ENCODE results near the gene PAX2. TPM values are rescaled to one million over a fixed set of nuclear protein-coding genes. Genes with fewer than 3 reads are reported as not detected.

The PAX2 gene
- total and polyA plus RNA-seq, 2 of the 13 experiments (the other 11 are each of a cell fraction or from before 2014, with no cell fraction given), result not detected

DNA sequence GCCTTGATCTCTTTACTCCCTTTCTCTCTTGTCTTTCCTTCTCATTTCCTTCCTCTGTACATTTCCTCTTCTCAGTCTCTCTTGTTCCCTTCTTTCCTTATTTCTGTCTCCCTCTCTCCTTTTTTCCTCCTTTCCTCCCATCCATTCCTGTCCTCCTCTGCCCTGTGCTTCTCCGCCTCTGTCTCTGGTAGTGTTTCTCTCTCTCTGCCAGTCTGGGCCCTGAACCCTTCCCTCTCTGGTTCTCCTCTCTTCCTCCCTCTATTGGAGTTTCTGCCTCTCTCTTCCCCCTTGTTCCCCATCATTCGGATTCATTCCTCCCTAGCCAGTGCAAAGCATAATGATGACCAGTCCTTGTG, 13.2 kb upstream of the PAX2 start:
- ChIA-PET CTCF (ENCODE audit: low intra/inter-chr PET ratio, low total read pairs) (no interaction called here), POLR2A (no interaction called here)
- TF ChIP-seq SRF (IDR thresholded peaks at IDR 0.05; ENCODE audit: low read depth, low read length) (no peak), RXRB (CRISPR knock-in tag; IDR thresholded peaks at IDR 0.05; ENCODE audit: borderline replicate concordance) (no peak), SNAI1 (CRISPR knock-in tag; IDR thresholded peaks at IDR 0.05; ENCODE audit: borderline replicate concordance) (no peak), REXO4 (CRISPR knock-in tag; IDR thresholded peaks at IDR 0.05; ENCODE audit: borderline replicate concordance) (no peak), ZNF225 (CRISPR knock-in tag; IDR thresholded peaks at IDR 0.05) (no peak), ZNF530 (CRISPR knock-in tag; IDR thresholded peaks at IDR 0.05; ENCODE audit: low read depth) (no peak), ZSCAN22 (CRISPR knock-in tag; IDR thresholded peaks at IDR 0.05) (no peak), ZNF138 (CRISPR knock-in tag; IDR thresholded peaks at IDR 0.05; ENCODE audit: low read depth) (no peak), ZNF383 (CRISPR knock-in tag; IDR thresholded peaks at IDR 0.05; ENCODE audit: borderline replicate concordance) (no peak), ASH2L (IDR thresholded peaks at IDR 0.05; ENCODE audit: insufficient read length, low read depth, low read length) (no peak), HMG20B (CRISPR knock-in tag; conservative IDR thresholded peaks at IDR 0.05) (no peak), TCF7 (IDR thresholded peaks at IDR 0.05; ENCODE audit: low read depth) (no peak), FOXC1 (CRISPR knock-in tag; IDR thresholded peaks at IDR 0.05; ENCODE audit: borderline replicate concordance) (no peak), CHD2 (IDR thresholded peaks at IDR 0.05; ENCODE audit: low read depth, low read length) (no peak), ZBTB20 (CRISPR knock-in tag; IDR thresholded peaks at IDR 0.05; ENCODE audit: borderline replicate concordance, low read depth) (no peak), NR3C1 (CRISPR knock-in tag; IDR thresholded peaks at IDR 0.05) (no peak)
- TF ChIP-seq, protein P1, sequence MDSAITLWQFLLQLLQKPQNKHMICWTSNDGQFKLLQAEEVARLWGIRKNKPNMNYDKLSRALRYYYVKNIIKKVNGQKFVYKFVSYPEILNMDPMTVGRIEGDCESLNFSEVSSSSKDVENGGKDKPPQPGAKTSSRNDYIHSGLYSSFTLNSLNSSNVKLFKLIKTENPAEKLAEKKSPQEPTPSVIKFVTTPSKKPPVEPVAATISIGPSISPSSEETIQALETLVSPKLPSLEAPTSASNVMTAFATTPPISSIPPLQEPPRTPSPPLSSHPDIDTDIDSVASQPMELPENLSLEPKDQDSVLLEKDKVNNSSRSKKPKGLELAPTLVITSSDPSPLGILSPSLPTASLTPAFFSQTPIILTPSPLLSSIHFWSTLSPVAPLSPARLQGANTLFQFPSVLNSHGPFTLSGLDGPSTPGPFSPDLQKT (CRISPR knock-in tag; IDR thresholded peaks at IDR 0.05; ENCODE audit: borderline replicate concordance), result no peak
- TF ChIP-seq, protein P2, sequence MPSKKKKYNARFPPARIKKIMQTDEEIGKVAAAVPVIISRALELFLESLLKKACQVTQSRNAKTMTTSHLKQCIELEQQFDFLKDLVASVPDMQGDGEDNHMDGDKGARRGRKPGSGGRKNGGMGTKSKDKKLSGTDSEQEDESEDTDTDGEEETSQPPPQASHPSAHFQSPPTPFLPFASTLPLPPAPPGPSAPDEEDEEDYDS (CRISPR knock-in tag; IDR thresholded peaks at IDR 0.05), result no peak
- TF ChIP-seq, protein P3, sequence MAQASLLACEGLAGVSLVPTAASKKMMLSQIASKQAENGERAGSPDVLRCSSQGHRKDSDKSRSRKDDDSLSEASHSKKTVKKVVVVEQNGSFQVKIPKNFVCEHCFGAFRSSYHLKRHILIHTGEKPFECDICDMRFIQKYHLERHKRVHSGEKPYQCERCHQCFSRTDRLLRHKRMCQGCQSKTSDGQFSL (CRISPR knock-in tag; IDR thresholded peaks at IDR 0.05), result no peak
- TF ChIP-seq, protein P4, sequence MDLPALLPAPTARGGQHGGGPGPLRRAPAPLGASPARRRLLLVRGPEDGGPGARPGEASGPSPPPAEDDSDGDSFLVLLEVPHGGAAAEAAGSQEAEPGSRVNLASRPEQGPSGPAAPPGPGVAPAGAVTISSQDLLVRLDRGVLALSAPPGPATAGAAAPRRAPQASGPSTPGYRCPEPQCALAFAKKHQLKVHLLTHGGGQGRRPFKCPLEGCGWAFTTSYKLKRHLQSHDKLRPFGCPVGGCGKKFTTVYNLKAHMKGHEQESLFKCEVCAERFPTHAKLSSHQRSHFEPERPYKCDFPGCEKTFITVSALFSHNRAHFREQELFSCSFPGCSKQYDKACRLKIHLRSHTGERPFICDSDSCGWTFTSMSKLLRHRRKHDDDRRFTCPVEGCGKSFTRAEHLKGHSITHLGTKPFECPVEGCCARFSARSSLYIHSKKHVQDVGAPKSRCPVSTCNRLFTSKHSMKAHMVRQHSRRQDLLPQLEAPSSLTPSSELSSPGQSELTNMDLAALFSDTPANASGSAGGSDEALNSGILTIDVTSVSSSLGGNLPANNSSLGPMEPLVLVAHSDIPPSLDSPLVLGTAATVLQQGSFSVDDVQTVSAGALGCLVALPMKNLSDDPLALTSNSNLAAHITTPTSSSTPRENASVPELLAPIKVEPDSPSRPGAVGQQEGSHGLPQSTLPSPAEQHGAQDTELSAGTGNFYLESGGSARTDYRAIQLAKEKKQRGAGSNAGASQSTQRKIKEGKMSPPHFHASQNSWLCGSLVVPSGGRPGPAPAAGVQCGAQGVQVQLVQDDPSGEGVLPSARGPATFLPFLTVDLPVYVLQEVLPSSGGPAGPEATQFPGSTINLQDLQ (CRISPR knock-in tag; IDR thresholded peaks at IDR 0.05), result no peak
- Histone ChIP-seq H3K9ac (ENCODE audit: insufficient read depth, low read depth, low read length) (no peak overlapping the region), H3K4me1 (ENCODE audit: insufficient read depth, low read length) (peaks cover 32% of the 10 kb centered on the region), H3K9me3 (ENCODE audit: low read length) (no peaks in the 10 kb centered on the region), H2AFZ (ENCODE audit: low read length) (no peak overlapping the region), H3K27ac (ENCODE audit: extremely low read length, insufficient read depth, low read length) (no peak overlapping the region), H4K20me1 (ENCODE audit: insufficient read depth, low read length) (peaks cover 2% of the 10 kb centered on the region; the same call in 1 of the 2 replicates), H3K4me2 (ENCODE audit: low read depth, low read length) (no peak overlapping the region), H3K36me3 (replicated peaks in 1 of 2; ENCODE audit: control insufficient read depth in 1 of 2, insufficient read depth in 2 of 2, low read length in 2 of 2) (no peaks in the 10 kb centered on the region), H3K4me3 (replicated peaks in 1 of 3; ENCODE audit: insufficient read depth in 1 of 3, low read depth in 2 of 3, low read length in 3 of 3) (no peak overlapping the region), H3K27me3 (ENCODE audit: control insufficient read depth in 1 of 2, insufficient read depth in 2 of 2, low read length in 2 of 2) (peaks cover 11 to 94% of the 10 kb centered on the region in 2 experiments; a peak in 4 of 5 replicates), H3K79me2 (ENCODE audit: insufficient read depth, low read length) (no peaks in the 10 kb centered on the region)
- DNase-seq (ENCODE audit: low spot score), result no peak
- no TSS peak for BruUV-seq (replicated peaks)
- no peak for FAIRE-seq
- intact Hi-C loops (cut with micrococcal nuclease; ENCODE audit: unreplicated experiment) (no loop called here), in situ Hi-C loops (cut with HindIII; ENCODE audit: extremely low pct_ligation_motif_present, low pct_unique_long_range_greater_than_20kb) (no loop called here)
- 63% methylated on average over 2 of the region's 2 CpGs for WGBS (ENCODE audit: low lambda C conversion rate)
- no peak for ATAC-seq

Data from HepG2 (cell line).